OCI-LY3 (cell line): Measurements from ENCODE around the gene NFIC.

Experiments
- H2AFZ ChIP-seq: fragments of 200-600, 300-600 bp; shearing (Covaris generic); 2 replicates; pipeline ENCODE4 v1.6.0; 2014; ENCODE audit warnings: antibody characterized with exemption, low read depth, low read length
- H3K27ac ChIP-seq: fragments of 200-600, 300-600 bp; sonication (generic); 2 replicates; pipeline ENCODE4 v1.5.1; 2014; ENCODE audit warnings: mild to moderate bottlenecking, low read length, moderate library complexity, mixed read lengths
- H3K27me3 ChIP-seq: fragments of 200-600, 300-600 bp; sonication (generic); 2 replicates; pipeline ENCODE4 v1.6.1; 2014; ENCODE audit warnings: low read depth, low read length, mixed read lengths
- H3K36me3 ChIP-seq: fragments of 200-600, 300-600 bp; sonication (generic); replicated peaks from 2 replicates; pipeline ENCODE3; 2014; ENCODE audit warnings: low read depth, low read length, mixed read lengths
- H3K4me1 ChIP-seq: fragments of 300-600, 200-600 bp; sonication (generic); 2 replicates; pipeline ENCODE4 v1.6.1; 2014; ENCODE audit warnings: low read length, mixed read lengths
- H3K4me2 ChIP-seq: fragments of 200-600, 300-600 bp; sonication (generic); 2 replicates; pipeline ENCODE4 v1.6.1; 2014; ENCODE audit warnings: low read length, mixed read lengths
- H3K4me3 ChIP-seq: fragments of 300-600, 200-600 bp; sonication (generic); 2 replicates; pipeline ENCODE4 v1.5.1; 2014; ENCODE audit warnings: antibody characterized with exemption, mild to moderate bottlenecking, low read length, moderate library complexity
- H3K79me2 ChIP-seq: fragments of 300-600, 200-600 bp; shearing (Covaris generic); 2 replicates; pipeline ENCODE4 v1.6.1; 2014; ENCODE audit warnings: mild to moderate bottlenecking, low read length, mixed read lengths
- H3K9ac ChIP-seq: fragments of 300-600, 200-600 bp; shearing (Covaris generic); 2 replicates; pipeline ENCODE4 v1.6.0; 2014; ENCODE audit warnings: mild to moderate bottlenecking, low read length, moderate library complexity
- H3K9me3 ChIP-seq: fragments of 200-600, 300-600 bp; shearing (Covaris generic); 2 replicates; pipeline ENCODE4 v1.6.1; 2014; ENCODE audit warnings: low read length, mixed read lengths; ENCODE audit not compliant: insufficient read depth
- H4K20me1 ChIP-seq: fragments of 200-600, 300-600 bp; sonication (generic); 2 replicates; pipeline ENCODE4 v1.6.1; 2016; ENCODE audit warnings: low read length, mixed read lengths; ENCODE audit not compliant: insufficient read depth
- CTCF ChIP-seq: fragments of 200-600, 300-600 bp; sonication (generic); IDR thresholded peaks from 2 replicates; pipeline ENCODE4 v1.5.1; 2014; ENCODE audit warnings: antibody characterized with exemption, low read length, low read depth
- EZH2phosphoT487 ChIP-seq: fragments of 200-600 bp; shearing (Covaris generic); IDR thresholded peaks from 2 replicates; pipeline ENCODE4 v1.6.1; 2018; ENCODE audit warnings: antibody characterized with exemption, mixed run types, low read depth

The NFIC gene

GRCh38 chr19:3476830-3477229 is 110.4 kb downstream of the NFIC start:
- Histone ChIP-seq H3K27me3 (peaks cover 14% of the 10 kb centered on the region; the same call in 1 of the 2 replicates), H3K4me2 (no peak overlapping the region), H3K4me1 (no peaks in the 10 kb centered on the region), H2AFZ (no peak overlapping the region), H3K4me3 (no peak overlapping the region), H4K20me1 (no peaks in the 10 kb centered on the region; the same call in 1 of the 2 replicates), H3K9ac (no peak overlapping the region), H3K9me3 (no peaks in the 10 kb centered on the region), H3K79me2 (no peaks in the 10 kb centered on the region), H3K27ac (no peak overlapping the region), H3K36me3 (no peaks in the 10 kb centered on the region)
- no peak for TF ChIP-seq CTCF
- TF ChIP-seq EZH2phosphoT487, result no peak

GRCh38 chr19:3477506-3477905 is 111.1 kb downstream of the NFIC start:
- Histone ChIP-seq H3K9me3 (no peaks in the 10 kb centered on the region), H3K36me3 (no peaks in the 10 kb centered on the region), H3K4me1 (no peaks in the 10 kb centered on the region), H3K4me2 (no peak overlapping the region), H3K27ac (no peak overlapping the region), H3K4me3 (no peak overlapping the region), H4K20me1 (no peaks in the 10 kb centered on the region; the same call in 1 of the 2 replicates), H2AFZ (no peak overlapping the region), H3K27me3 (peaks cover 14% of the 10 kb centered on the region; the same call in 1 of the 2 replicates), H3K9ac (no peak overlapping the region), H3K79me2 (no peaks in the 10 kb centered on the region)
- no peak for TF ChIP-seq CTCF
- no peak for TF ChIP-seq EZH2phosphoT487

- no peaks in the 10 kb centered on the region for H3K4me1 ChIP-seq
- H3K27ac ChIP-seq, result no peak overlapping the region
- peaks cover 14% of the 10 kb centered on the region; the same call in 1 of the 2 replicates for H3K27me3 ChIP-seq
- no peak overlapping the region for H3K4me2 ChIP-seq
- no peaks in the 10 kb centered on the region for H3K9me3 ChIP-seq
- H3K36me3 ChIP-seq, result no peaks in the 10 kb centered on the region
- H3K9ac ChIP-seq, result no peak overlapping the region
- no peak overlapping the region for H3K4me3 ChIP-seq
- H3K79me2 ChIP-seq, result no peaks in the 10 kb centered on the region
- no peak overlapping the region for H2AFZ ChIP-seq
- H4K20me1 ChIP-seq, result no peaks in the 10 kb centered on the region; the same call in 1 of the 2 replicates
- no peak for TF ChIP-seq CTCF
- TF ChIP-seq EZH2phosphoT487, result no peak
These were observed 111.6 kb downstream of the NFIC start for GRCh38 chr19:3477951-3478350.

- Histone ChIP-seq H3K27ac (no peak overlapping the region), H3K4me3 (no peak overlapping the region), H3K79me2 (no peaks in the 10 kb centered on the region), H3K36me3 (no peaks in the 10 kb centered on the region), H3K9me3 (no peaks in the 10 kb centered on the region), H3K4me1 (no peaks in the 10 kb centered on the region), H2AFZ (no peak overlapping the region), H3K9ac (no peak overlapping the region), H3K27me3 (peaks cover 14% of the 10 kb centered on the region; the same call in 1 of the 2 replicates), H4K20me1 (no peaks in the 10 kb centered on the region; the same call in 1 of the 2 replicates), H3K4me2 (no peak overlapping the region)
- TF ChIP-seq EZH2phosphoT487 (no peak), CTCF (no peak)
These were observed 112.2 kb downstream of the NFIC start for GRCh38 chr19:3478409-3479176.
